HL-60 (cell line): Measurements from ENCODE around the gene NAA25.

Experiments used
- GABPA ChIP-seq: IDR thresholded peaks from 2 replicates; pipeline ENCODE4 v1.6.1; 2012; ENCODE audit warnings: low read depth
- POLR2AphosphoS5 ChIP-seq: IDR thresholded peaks from 2 replicates; pipeline ENCODE4 v1.6.1; 2012; ENCODE audit warnings: low read depth
- TF ChIP-seq, protein P1 (sequence below): IDR thresholded peaks from one replicate; pipeline ENCODE4 v1.5.1; 2011; ENCODE audit warnings: low read length, control low read depth, inconsistent platforms; ENCODE audit not compliant: insufficient read depth

DNA sequence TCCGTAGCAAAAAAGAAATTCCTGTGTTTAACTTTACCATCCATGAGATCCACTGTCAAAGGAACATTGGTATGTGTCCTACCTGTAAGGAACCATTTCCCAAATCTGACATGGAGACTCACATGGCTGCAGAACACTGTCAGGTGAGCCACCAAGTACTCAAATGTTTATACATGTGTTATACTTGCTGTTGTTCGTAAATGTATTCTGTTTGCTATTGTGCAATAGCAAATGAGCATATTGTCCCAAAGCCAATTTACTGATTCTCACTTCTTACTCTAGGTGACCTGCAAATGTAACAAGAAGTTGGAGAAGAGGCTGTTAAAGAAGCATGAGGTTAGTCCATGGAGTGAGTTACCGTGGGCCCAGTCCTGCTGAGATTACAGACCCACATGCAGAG, 26.1 kb upstream of the NAA25 start:
- TF ChIP-seq, protein P1, sequence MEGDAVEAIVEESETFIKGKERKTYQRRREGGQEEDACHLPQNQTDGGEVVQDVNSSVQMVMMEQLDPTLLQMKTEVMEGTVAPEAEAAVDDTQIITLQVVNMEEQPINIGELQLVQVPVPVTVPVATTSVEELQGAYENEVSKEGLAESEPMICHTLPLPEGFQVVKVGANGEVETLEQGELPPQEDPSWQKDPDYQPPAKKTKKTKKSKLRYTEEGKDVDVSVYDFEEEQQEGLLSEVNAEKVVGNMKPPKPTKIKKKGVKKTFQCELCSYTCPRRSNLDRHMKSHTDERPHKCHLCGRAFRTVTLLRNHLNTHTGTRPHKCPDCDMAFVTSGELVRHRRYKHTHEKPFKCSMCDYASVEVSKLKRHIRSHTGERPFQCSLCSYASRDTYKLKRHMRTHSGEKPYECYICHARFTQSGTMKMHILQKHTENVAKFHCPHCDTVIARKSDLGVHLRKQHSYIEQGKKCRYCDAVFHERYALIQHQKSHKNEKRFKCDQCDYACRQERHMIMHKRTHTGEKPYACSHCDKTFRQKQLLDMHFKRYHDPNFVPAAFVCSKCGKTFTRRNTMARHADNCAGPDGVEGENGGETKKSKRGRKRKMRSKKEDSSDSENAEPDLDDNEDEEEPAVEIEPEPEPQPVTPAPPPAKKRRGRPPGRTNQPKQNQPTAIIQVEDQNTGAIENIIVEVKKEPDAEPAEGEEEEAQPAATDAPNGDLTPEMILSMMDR, result no peak
- TF ChIP-seq GABPA, result no peak
- no peak for TF ChIP-seq POLR2AphosphoS5
